HFFc6 (cell line): ENCODE measurements around the gene GNG7. TPM values are rescaled to one million over a fixed set of nuclear protein-coding genes. Genes with fewer than 3 reads are reported as not detected.
"Not testable (repeated sequence)": the region's sequence is repeated elsewhere in the genome, so short reads cannot be mapped to it uniquely, and the experiment has no call there.

Experiments
- DNase-seq: peaks from one replicate; pipeline ENCODE4 v3.0.0-alpha.2; 2018
- H3K27ac Mint-ChIP-seq: 2 replicates; pipeline ENCODE4 v1.8.0; 2020; ENCODE audit warnings: mild to moderate bottlenecking, mixed read lengths
- H3K27me3 Mint-ChIP-seq: 2 replicates; pipeline ENCODE4 v1.8.0; 2021; ENCODE audit warnings: mild to moderate bottlenecking, moderate library complexity, mixed read lengths; ENCODE audit not compliant: insufficient read depth
- H3K36me3 Mint-ChIP-seq: 2 replicates; pipeline ENCODE4 v1.8.0; 2021; ENCODE audit warnings: low read depth, mixed read lengths
- H3K4me1 Mint-ChIP-seq: 2 replicates; pipeline ENCODE4 v1.8.0; 2020; ENCODE audit warnings: low read depth, mixed read lengths
- H3K4me3 Mint-ChIP-seq: 2 replicates; pipeline ENCODE4 v1.8.0; 2020; ENCODE audit warnings: mild to moderate bottlenecking, moderate library complexity, mixed read lengths
- H3K9me3 Mint-ChIP-seq: 2 replicates; pipeline ENCODE4 v1.8.0; 2020; ENCODE audit warnings: mild to moderate bottlenecking, mixed read lengths
- total RNA-seq, 6 experiments: library from RNA; stranded (reverse); fragmentation: NEBNext Ultra II Directional; extraction: Animal tissue kit (Norgen Biotek cat#: 25700); gene quantifications; 2 replicates in 1 of 6; 3 replicates in 5 of 6; pipeline ENCODE4 v1.2.3, GENCODE V29; 2021
- TF ChIP-seq, protein P1 (sequence below): fragments of 200-600 bp; sonication (generic); IDR thresholded peaks from 2 replicates; pipeline ENCODE4 v1.5.0; 2021; ENCODE audit warnings: antibody characterized with exemption, mild to moderate bottlenecking

Gene GNG7
- total RNA-seq, 6 experiments from 2014 or later, result 0.09 to 0.29 (median 0.11) TPM; not detected in 1

DNA sequence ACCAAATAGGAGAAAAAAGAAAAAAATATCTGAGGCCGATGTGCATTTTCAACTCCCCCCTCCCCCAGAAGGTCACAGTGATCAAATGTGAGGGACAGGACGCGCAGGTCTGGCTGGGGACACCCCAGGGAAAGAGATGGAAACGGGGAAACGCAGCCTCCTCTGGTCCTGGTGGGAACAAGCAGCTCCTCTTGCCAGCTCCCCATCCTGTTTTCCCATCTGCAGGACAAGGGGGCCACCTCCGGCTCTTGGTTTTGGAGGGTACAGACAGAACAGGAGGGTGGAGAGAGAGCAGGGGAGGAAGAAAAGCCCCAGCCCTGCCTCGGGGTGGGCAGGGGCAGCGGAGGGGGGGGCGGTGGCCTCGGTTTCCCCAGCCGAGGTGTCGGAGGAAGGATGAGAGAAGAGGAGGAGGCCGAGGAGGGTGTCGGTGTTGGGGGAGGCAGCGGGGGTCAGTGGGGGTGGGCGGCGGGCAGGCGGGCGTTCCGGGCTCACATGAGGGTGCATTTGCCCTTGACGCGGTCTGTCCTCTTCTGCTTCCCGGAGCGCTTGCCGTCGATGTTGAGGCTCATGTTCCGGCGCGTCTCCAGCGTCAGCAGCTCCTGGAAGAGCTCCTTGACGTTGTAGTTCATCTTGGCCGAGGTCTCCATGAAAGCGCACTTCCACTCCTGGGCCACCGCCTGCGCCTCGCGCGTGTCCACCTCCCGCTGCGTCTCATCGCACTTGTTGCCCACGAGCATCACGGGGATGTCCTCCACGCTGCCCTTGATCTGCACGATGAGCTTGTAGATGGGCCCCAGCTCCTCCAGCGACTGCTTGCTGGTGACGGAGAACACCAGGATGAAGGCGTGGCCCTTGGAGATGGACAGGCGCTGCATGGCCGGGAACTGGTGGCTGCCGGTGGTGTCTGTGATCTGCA is 14.5 kb upstream of the GNG7 start:
- peaks cover 12% of the 10 kb centered on the region for H3K36me3 Mint-ChIP-seq
- H3K27me3 Mint-ChIP-seq, result peaks cover 6% of the 10 kb centered on the region
- DNase-seq, result no peak
- peaks cover 9% of the 10 kb centered on the region for H3K4me1 Mint-ChIP-seq
- TF ChIP-seq, protein P1, sequence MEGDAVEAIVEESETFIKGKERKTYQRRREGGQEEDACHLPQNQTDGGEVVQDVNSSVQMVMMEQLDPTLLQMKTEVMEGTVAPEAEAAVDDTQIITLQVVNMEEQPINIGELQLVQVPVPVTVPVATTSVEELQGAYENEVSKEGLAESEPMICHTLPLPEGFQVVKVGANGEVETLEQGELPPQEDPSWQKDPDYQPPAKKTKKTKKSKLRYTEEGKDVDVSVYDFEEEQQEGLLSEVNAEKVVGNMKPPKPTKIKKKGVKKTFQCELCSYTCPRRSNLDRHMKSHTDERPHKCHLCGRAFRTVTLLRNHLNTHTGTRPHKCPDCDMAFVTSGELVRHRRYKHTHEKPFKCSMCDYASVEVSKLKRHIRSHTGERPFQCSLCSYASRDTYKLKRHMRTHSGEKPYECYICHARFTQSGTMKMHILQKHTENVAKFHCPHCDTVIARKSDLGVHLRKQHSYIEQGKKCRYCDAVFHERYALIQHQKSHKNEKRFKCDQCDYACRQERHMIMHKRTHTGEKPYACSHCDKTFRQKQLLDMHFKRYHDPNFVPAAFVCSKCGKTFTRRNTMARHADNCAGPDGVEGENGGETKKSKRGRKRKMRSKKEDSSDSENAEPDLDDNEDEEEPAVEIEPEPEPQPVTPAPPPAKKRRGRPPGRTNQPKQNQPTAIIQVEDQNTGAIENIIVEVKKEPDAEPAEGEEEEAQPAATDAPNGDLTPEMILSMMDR, result no peak
- H3K27ac Mint-ChIP-seq, result no peak overlapping the region
- H3K4me3 Mint-ChIP-seq, result no peak overlapping the region
- peaks cover 12% of the 10 kb centered on the region for H3K9me3 Mint-ChIP-seq

GRCh38 chr19:2716275-2716650 is 13.8 kb upstream of the GNG7 start:
- Mint-ChIP-seq H3K27ac (no peak overlapping the region), H3K36me3 (peaks cover 12% of the 10 kb centered on the region), H3K9me3 (peaks cover 12% of the 10 kb centered on the region), H3K27me3 (peaks cover 6% of the 10 kb centered on the region), H3K4me3 (no peak overlapping the region), H3K4me1 (peaks cover 16% of the 10 kb centered on the region)
- TF ChIP-seq, protein P1, result no peak
- no peak for DNase-seq

GRCh38 chr19:2715470-2716274 is 13.2 kb upstream of the GNG7 start:
- Mint-ChIP-seq H3K27ac (no peak overlapping the region), H3K27me3 (peaks cover 6% of the 10 kb centered on the region), H3K9me3 (peaks cover 12% of the 10 kb centered on the region), H3K36me3 (peaks cover 12% of the 10 kb centered on the region), H3K4me1 (peaks cover 19% of the 10 kb centered on the region), H3K4me3 (no peak overlapping the region)
- DNase-seq, result no peak
- TF ChIP-seq, protein P1, result no peak

DNA sequence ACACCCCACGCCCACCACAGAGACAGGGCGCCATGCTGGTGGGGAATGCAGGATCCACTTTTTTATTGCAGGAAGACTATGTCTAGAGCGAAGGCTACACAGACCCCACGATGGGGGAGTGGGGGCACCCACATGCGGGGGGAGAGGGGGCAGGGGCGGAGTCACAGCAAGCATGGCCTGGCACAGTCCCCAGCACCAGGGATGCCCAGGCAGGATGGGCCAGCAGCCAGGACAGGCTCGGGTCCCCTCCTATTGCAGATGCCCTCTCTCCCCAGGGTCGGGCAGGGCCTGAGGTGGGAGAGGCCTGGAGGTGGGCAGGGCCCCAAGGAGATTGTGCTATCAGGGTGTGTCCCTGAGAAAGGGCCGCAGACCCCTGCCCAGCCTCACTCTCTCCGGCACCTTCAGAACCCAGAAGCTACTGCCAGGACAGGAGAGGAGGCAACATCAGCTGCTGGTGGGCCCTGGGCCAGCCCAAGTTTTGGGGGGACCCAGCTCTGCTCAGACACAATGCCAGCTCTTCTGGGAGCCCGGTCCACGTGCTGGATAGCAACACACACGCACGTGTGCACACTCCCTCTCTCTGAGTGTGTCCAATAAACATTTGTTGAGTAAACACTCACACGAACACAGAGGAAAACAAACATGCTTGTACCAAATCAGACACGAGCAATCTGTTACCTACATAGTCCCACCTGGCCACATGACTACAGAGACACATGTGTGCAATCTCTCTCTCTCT is 12.2 kb upstream of the GNG7 start:
- peaks cover 6% of the 10 kb centered on the region for H3K27me3 Mint-ChIP-seq
- H3K9me3 Mint-ChIP-seq, result peaks cover 12% of the 10 kb centered on the region
- peaks cover 12% of the 10 kb centered on the region for H3K36me3 Mint-ChIP-seq
- no peak overlapping the region for H3K27ac Mint-ChIP-seq
- peaks cover 14% of the 10 kb centered on the region for H3K4me1 Mint-ChIP-seq
- TF ChIP-seq, protein P1, result no peak
- no peak for DNase-seq
- no peak overlapping the region for H3K4me3 Mint-ChIP-seq

DNA sequence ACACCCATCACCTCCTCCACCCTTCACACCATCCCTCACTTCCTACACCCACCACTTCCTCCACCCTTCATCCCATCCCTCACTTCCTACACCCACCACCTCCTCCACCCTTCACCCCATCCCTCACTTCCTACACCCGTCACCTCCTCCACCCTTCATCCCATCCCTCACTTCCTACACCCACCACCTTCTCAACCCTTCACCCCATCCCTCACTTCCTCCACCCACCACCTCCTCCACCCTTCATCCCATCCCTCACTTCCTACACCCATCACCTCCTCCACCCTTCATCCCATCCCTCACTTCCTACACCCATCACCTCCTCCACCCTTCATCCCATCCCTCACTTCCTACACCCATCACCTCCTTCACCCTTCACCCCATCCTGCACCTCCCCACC is 11.6 kb upstream of the GNG7 start:
- H3K9me3 Mint-ChIP-seq, result peaks cover 12% of the 10 kb centered on the region
- peaks cover 13% of the 10 kb centered on the region for H3K4me1 Mint-ChIP-seq
- not testable (repeated sequence) for H3K27ac Mint-ChIP-seq, DNase-seq, H3K27me3 Mint-ChIP-seq, H3K4me3 Mint-ChIP-seq
- H3K36me3 Mint-ChIP-seq, result peaks cover 12% of the 10 kb centered on the region

DNA sequence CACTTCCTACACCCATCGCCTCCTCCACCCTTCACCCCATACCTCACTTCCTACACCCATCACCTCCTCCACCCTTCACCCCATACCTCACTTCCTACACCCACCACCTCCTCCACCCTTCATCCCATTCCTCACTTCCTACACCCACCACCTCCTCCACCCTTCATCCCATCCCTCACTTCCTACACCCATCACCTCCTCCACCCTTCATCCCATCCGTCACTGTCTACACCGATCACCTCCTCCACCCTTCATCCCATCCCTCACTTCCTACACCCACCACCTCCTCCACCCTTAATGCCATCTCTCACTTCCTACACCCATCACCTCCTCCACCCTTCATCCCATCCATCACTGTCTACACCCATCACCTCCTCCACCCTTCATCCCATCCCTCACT is 10.7 kb upstream of the GNG7 start:
- not testable (repeated sequence) for DNase-seq, H3K27ac Mint-ChIP-seq

More for the DNA sequence above, 10.7 kb upstream of the GNG7 start:
- Mint-ChIP-seq H3K36me3 (peaks cover 12% of the 10 kb centered on the region), H3K9me3 (peaks cover 12% of the 10 kb centered on the region), H3K4me1 (peaks cover 13% of the 10 kb centered on the region)
- H3K27me3 Mint-ChIP-seq, H3K4me3 Mint-ChIP-seq: not testable (repeated sequence)
